ENCODE measurements around the gene PPIL4.
"Not testable (repeated sequence)": the region's sequence is repeated elsewhere in the genome, so short reads cannot be mapped to it uniquely, and the experiment has no call there.

PPIL4 gene

GRCh38 chr6:149483849-149484655, 61.8 kb downstream of the PPIL4 start:
- no peak for DNase-seq (ENCODE audit: low read depth in 1 of 2, low spot score in 1 of 2)

- no peak for DNase-seq (ENCODE audit: low read depth in 1 of 2, low spot score in 1 of 2)
These were observed 62.5 kb downstream of the PPIL4 start for GRCh38 chr6:149483334-149483725.

GRCh38 chr6:149482545-149483333, 63.1 kb downstream of the PPIL4 start:
- DNase-seq (ENCODE audit: low read depth in 1 of 2, low spot score in 1 of 2): no peak

- DNase-seq (ENCODE audit: low read depth in 1 of 2, low spot score in 1 of 2): no peak
These were observed 65.2 kb downstream of the PPIL4 start for GRCh38 chr6:149480502-149481280.

- no peak for DNase-seq (ENCODE audit: low read depth in 1 of 2, low spot score in 1 of 2)
These were observed 67.1 kb downstream of the PPIL4 start for GRCh38 chr6:149478631-149479314.

- no peak for DNase-seq (ENCODE audit: low read depth in 1 of 2, low spot score in 1 of 2)
These were observed 68.3 kb downstream of the PPIL4 start for GRCh38 chr6:149477544-149477943.

GRCh38 chr6:149476789-149477455, 68.9 kb downstream of the PPIL4 start:
- no peak for DNase-seq (ENCODE audit: low read depth in 1 of 2, low spot score in 1 of 2)

GRCh38 chr6:149474108-149474935, 71.5 kb downstream of the PPIL4 start:
- no peak for DNase-seq (ENCODE audit: low read depth in 1 of 2, low spot score in 1 of 2)

GRCh38 chr6:149473080-149474052, 72.5 kb downstream of the PPIL4 start:
- no peak for DNase-seq (ENCODE audit: low read depth in 1 of 2, low spot score in 1 of 2)

GRCh38 chr6:149472241-149472640, 73.6 kb downstream of the PPIL4 start:
- no peak for DNase-seq (ENCODE audit: low read depth in 1 of 2, low spot score in 1 of 2)

GRCh38 chr6:149471801-149472200, 74.0 kb downstream of the PPIL4 start:
- no peak for DNase-seq (ENCODE audit: low read depth in 1 of 2, low spot score in 1 of 2)

- no peak for DNase-seq (ENCODE audit: low read depth in 1 of 2, low spot score in 1 of 2)
These were observed 74.9 kb downstream of the PPIL4 start for GRCh38 chr6:149470948-149471347.

- DNase-seq (ENCODE audit: low read depth in 1 of 2, low spot score in 1 of 2): no peak
These were observed 77.7 kb downstream of the PPIL4 start for GRCh38 chr6:149468179-149468578.

GRCh38 chr6:149467265-149467664, 78.6 kb downstream of the PPIL4 start:
- no peak for DNase-seq (ENCODE audit: low read depth in 1 of 2, low spot score in 1 of 2)

GRCh38 chr6:149464411-149464810, 81.4 kb downstream of the PPIL4 start:
- no peak for DNase-seq (ENCODE audit: low read depth in 1 of 2, low spot score in 1 of 2)

GRCh38 chr6:149463781-149464180, 82.1 kb downstream of the PPIL4 start:
- DNase-seq (ENCODE audit: low read depth in 1 of 2, low spot score in 1 of 2): no peak

- DNase-seq (ENCODE audit: low read depth in 1 of 2, low spot score in 1 of 2): not testable (repeated sequence)
These were observed 83.1 kb downstream of the PPIL4 start for GRCh38 chr6:149462712-149463111.

- no peak for DNase-seq (ENCODE audit: low read depth in 1 of 2, low spot score in 1 of 2)
These were observed 84.2 kb downstream of the PPIL4 start for GRCh38 chr6:149461670-149462069.
